ENCODE data around the gene NUP88. TPM values are rescaled to one million over a fixed set of nuclear protein-coding genes. Genes with fewer than 3 reads are reported as not detected.

NUP88 gene
- polyA plus RNA-seq, 1 donor (not counting 4 experiments of a cell fraction or from before 2014, with no cell fraction given), result 81.5 TPM

GRCh38 chr17:5413682-5414081 lies 5.8 kb downstream of the NUP88 start:
- Histone ChIP-seq H2AFZ (ENCODE audit: control insufficient read depth, low read length) (no peak overlapping the region), H3K9me1 (ENCODE audit: control insufficient read depth, extremely low read depth, insufficient read depth, low read length) (peaks cover 3% of the 10 kb centered on the region), H3K4me2 (ENCODE audit: control insufficient read depth, extremely low read depth, insufficient read depth, low read depth, low read length) (peak overlapping the region; percentile 74), H3K4me3 (ENCODE audit: control insufficient read depth in 2 of 3, extremely low read depth in 1 of 3, insufficient read depth in 2 of 3, low read depth in 1 of 3, low read length in 3 of 3) (no peak overlapping the region), H3K27ac (ENCODE audit: control insufficient read depth, insufficient read depth, low read length) (peak overlapping the region; percentile 78), H4K20me1 (ENCODE audit: control insufficient read depth, extremely low read depth, insufficient read depth, low read length) (no peaks in the 10 kb centered on the region), H3K4me1 (ENCODE audit: control insufficient read depth, extremely low read depth, insufficient read depth, low read length) (peaks cover 22% of the 10 kb centered on the region), H3K27me3 (ENCODE audit: control insufficient read depth, extremely low read depth, insufficient read depth, low read length) (no peaks in the 10 kb centered on the region), H3K9ac (ENCODE audit: control insufficient read depth, extremely low read depth, insufficient read depth, low read length) (peak overlapping the region; percentile 57), H3K9me3 (ENCODE audit: control insufficient read depth, low read depth, low read length) (no peaks in the 10 kb centered on the region), H3K36me3 (ENCODE audit: control insufficient read depth in 2 of 2, extremely low read depth in 1 of 2, insufficient read depth in 2 of 2, low read length in 2 of 2) (peaks cover 18 to 34% of the 10 kb centered on the region in 2 experiments), H3K79me2 (ENCODE audit: control insufficient read depth, insufficient read depth, low read length) (peaks cover 44% of the 10 kb centered on the region)
- FAIRE-seq (peak; percentile 93), DNase-seq (ENCODE audit: low read depth, low spot score) (no peak)
- no peak for TF ChIP-seq CTCF (optimal IDR thresholded peaks at IDR 0.05 in 1 of 3, IDR thresholded peaks at IDR 0.05 in 1 of 3, conservative IDR thresholded peaks at IDR 0.05 in 1 of 3; ENCODE audit: extremely low read depth in 1 of 3, insufficient read depth in 2 of 3, low read length in 3 of 3)
- TF ChIP-seq EZH2 (IDR thresholded peaks at IDR 0.05; ENCODE audit: low read length), result no peak
- dilution Hi-C loops (cut with MboI; ENCODE audit: extremely low pct_ligation_motif_present, low sequenced_read_pairs), result no loop called here

- no peak for TF ChIP-seq EZH2 (IDR thresholded peaks at IDR 0.05; ENCODE audit: low read length)
- Histone ChIP-seq H3K4me3 (ENCODE audit: control insufficient read depth in 2 of 3, extremely low read depth in 1 of 3, insufficient read depth in 2 of 3, low read depth in 1 of 3, low read length in 3 of 3) (no peak overlapping the region), H3K9ac (ENCODE audit: control insufficient read depth, extremely low read depth, insufficient read depth, low read length) (no peak overlapping the region), H3K79me2 (ENCODE audit: control insufficient read depth, insufficient read depth, low read length) (peaks cover 20% of the 10 kb centered on the region), H3K27me3 (ENCODE audit: control insufficient read depth, extremely low read depth, insufficient read depth, low read length) (no peaks in the 10 kb centered on the region), H3K4me1 (ENCODE audit: control insufficient read depth, extremely low read depth, insufficient read depth, low read length) (peaks cover 13% of the 10 kb centered on the region), H3K36me3 (ENCODE audit: control insufficient read depth in 2 of 2, extremely low read depth in 1 of 2, insufficient read depth in 2 of 2, low read length in 2 of 2) (peaks cover 34 to 44% of the 10 kb centered on the region in 2 experiments), H4K20me1 (ENCODE audit: control insufficient read depth, extremely low read depth, insufficient read depth, low read length) (no peaks in the 10 kb centered on the region), H3K9me1 (ENCODE audit: control insufficient read depth, extremely low read depth, insufficient read depth, low read length) (peaks cover 3% of the 10 kb centered on the region), H3K27ac (ENCODE audit: control insufficient read depth, insufficient read depth, low read length) (no peak overlapping the region), H2AFZ (ENCODE audit: control insufficient read depth, low read length) (no peak overlapping the region), H3K9me3 (ENCODE audit: control insufficient read depth, low read depth, low read length) (no peaks in the 10 kb centered on the region), H3K4me2 (ENCODE audit: control insufficient read depth, extremely low read depth, insufficient read depth, low read depth, low read length) (no peak overlapping the region)
- FAIRE-seq (no peak), DNase-seq (ENCODE audit: low read depth, low spot score) (no peak)
- dilution Hi-C loops (cut with MboI; ENCODE audit: extremely low pct_ligation_motif_present, low sequenced_read_pairs), result no loop called here
Observed at GRCh38 chr17:5410594-5411272, 8.7 kb downstream of the NUP88 start.
